ENCODE measurements around the gene ARHGAP4. TPM values are rescaled to one million over a fixed set of nuclear protein-coding genes. Genes with fewer than 3 reads are reported as not detected.

The ARHGAP4 gene
- total RNA-seq, 4 donors from 2014 or later: 16.6 to 72.2 (median 36.4) TPM

DNA sequence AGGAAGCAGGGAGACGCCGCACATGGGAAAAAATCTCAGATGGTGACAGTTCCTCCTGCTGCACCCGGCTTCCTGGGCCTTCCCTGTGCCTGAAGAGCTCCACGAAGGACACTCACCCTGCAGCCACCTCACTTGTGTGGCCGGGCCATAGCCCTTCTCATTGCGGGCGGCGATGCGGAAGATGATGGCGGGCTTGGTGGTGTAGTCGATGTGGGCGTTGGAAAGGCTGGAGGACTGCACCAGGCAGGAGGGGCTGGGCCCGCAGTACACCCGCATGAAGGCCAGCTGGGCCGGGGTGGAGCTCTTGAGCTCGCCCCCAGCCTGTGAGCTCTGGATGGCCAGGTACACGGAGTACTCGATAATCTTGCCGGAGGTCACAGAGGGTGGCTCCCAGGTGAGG, 24.1 kb upstream of the ARHGAP4 start:
- no peak for ATAC-seq (ENCODE audit: low FRiP score)
- DNase-seq (ENCODE audit: low spot score): no peak
- TF ChIP-seq, protein P1, sequence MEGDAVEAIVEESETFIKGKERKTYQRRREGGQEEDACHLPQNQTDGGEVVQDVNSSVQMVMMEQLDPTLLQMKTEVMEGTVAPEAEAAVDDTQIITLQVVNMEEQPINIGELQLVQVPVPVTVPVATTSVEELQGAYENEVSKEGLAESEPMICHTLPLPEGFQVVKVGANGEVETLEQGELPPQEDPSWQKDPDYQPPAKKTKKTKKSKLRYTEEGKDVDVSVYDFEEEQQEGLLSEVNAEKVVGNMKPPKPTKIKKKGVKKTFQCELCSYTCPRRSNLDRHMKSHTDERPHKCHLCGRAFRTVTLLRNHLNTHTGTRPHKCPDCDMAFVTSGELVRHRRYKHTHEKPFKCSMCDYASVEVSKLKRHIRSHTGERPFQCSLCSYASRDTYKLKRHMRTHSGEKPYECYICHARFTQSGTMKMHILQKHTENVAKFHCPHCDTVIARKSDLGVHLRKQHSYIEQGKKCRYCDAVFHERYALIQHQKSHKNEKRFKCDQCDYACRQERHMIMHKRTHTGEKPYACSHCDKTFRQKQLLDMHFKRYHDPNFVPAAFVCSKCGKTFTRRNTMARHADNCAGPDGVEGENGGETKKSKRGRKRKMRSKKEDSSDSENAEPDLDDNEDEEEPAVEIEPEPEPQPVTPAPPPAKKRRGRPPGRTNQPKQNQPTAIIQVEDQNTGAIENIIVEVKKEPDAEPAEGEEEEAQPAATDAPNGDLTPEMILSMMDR (IDR thresholded peaks at IDR 0.05): no peak

DNA sequence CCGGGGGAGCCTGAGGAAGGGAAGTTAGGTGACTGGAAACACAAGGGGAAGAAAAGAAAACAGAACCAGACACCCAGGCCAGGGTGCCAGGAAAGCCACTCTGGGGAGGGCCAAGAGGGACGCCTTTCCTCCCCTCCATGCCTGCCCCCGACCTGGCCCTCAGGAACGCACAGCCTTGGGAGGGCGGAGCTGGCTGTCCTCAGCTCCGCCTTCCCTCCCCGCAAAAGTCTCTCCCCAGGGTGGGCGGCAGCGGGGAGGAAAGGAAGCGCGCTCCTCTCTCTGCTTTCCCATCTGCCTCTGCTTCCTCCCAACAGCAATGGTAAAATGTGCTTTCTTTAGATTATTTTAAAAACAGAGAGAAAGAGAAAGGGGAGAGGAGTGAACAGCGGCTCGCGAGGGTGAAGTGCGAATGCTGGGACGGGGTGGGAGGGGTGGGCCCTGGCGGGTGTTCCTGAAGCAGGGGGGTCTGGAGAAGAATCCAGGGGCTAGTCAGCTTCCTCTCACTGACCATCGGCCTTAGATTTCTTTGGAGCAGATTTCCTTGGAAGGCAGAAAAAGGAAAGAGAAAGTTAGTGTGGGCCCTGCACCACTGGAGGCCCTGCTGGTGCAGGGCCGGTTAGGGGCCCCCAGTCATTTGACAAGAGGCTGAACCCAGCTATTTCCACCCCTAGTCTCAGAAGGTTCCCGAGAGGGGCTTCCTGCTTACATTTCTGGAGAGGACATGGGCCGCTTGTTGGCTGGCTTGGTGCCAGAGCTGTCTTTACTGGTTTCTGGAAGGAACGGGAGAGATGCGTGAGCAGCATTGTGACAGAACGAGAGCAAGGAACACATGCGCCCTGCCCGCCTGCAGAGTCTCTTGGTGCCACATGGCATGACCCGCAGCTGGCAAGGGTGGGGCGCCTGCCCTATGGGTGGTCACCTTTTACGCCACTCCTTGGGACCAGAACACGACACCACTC, 23.1 kb upstream of the ARHGAP4 start:
- ATAC-seq (ENCODE audit: low FRiP score): no peak
- DNase-seq (ENCODE audit: low spot score): no peak
- TF ChIP-seq, protein P1 (IDR thresholded peaks at IDR 0.05): no peak

DNA sequence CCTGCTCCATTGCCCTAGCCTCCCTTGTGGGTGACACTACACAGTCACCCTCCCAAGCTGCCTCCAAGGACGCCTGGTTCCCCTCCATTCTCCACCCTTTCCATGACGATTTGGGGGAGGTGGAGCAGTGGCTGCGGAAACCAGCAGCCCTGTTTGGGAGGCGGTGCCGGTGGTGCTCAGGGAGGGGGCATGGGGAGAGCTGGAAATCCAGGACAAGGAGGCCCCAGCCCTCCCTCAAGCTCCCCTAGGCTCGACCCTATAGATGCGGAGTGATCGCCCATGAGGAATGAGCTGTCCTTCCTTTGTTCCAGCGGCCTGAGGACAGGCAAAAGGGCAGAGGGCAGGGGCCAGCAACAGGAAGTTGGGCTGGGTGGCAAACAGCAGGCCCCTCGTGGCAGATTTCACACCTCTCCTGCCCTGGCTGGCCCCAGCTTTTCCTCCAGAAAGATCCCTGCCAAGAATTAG, 22.0 kb upstream of the ARHGAP4 start:
- ATAC-seq (ENCODE audit: low FRiP score) (no peak), DNase-seq (ENCODE audit: low spot score) (no peak)
- TF ChIP-seq, protein P1 (IDR thresholded peaks at IDR 0.05): no peak

DNA sequence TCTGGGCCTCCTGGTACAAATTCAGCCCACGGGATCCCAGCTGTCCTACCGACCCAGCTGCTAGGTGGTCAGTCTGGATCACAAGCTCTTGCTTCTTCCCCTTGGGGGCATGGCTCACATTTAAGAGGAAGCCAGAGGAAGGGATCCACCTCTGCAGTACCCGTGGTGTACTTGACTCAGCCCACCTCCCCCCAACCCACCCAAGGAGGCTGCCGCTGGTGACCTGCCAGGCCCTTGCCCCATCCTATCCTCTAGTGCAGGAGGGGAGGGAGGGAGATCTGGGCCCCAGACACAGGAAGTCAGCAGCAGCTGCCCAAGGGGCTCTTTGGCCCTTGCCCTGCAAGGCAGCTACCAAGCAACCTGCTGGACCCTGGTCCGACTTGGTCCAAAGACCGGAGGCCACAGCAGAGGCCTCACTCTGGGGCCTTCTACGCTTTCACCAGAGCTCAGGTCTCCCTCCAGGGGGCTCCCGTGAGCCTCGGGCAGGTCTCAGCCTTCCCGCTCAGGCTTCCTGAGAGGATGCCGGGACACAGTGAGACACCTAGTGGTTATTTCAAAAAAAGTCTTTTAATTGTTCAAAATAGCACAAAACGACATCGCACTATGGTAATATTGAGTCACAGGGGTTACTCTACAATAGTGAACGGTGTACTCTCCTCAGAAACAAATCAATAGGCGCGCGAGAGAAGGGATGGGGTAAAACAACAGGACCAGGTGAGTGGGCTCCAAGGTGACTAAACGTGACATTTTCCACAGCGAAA, 21.1 kb upstream of the ARHGAP4 start:
- TF ChIP-seq, protein P1 (IDR thresholded peaks at IDR 0.05): no peak
- DNase-seq (ENCODE audit: low spot score): no peak
- peak; percentile 59 for ATAC-seq (ENCODE audit: low FRiP score)

DNA sequence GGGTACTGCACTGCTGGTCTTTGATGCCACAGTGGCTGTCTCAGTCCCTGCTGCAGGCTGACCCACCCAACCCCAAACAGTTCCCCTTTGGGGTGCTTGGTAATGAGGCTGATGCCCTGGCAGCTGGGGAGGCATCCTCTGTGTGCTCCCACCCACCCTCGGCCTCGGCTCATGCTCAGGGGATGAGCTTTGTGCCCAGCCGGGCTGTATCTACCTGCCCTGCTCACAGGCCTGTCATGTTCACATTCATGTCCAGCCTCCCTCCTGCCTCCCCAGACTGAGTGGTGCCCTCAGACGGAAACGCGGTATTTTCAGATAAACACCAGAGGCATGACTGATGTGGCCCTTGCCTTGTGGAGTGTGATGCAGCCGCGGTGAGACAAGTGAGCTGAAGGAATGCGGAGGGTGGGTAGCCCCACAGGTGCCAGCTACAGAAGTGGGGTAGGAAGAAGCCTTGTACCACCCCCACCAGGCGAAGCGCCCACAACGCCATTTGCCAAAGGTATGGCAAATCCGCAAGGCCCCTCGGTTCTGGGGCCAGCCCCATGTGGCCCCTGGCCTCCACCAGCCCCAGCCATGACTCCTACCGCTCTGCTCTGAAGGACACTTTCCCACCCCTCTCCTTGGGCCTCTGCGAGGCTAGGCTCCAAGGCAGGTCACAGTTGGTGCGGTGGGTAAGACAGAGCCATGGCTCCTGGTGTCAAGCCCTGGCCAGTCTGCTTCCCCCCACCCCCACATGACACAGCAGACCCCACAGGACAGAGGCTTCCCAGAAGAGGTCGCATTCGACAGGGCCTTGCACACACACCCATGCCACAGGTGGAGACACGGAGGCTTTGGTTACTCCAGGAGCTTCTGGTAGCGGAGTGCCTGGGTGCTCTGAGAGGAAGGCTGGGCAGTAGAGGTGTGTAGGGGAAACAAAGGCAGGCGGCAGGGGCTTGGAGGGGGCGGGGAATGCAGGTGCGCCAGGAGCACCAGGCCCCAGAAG, 20.2 kb upstream of the ARHGAP4 start:
- TF ChIP-seq, protein P1 (IDR thresholded peaks at IDR 0.05): no peak
- no peak for DNase-seq (ENCODE audit: low spot score)
- ATAC-seq (ENCODE audit: low FRiP score): no peak

DNA sequence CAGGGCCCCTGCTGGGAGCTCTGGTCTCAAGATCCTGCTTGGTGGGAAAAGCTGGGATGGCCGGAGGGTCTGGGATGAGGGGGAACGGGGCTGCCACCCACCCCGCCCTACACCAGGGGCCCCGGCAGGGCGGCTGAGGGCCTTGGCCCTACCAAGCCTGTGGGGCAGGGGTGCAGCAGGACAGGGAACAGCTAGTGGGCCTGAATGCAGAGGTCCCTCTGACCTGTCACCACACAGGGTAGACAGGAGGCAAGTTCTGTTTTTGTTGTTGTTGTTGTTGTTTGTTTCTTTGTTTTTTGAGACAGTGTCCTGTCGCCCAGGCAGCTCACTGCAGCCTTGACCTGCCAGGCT, 18.7 kb upstream of the ARHGAP4 start:
- DNase-seq (ENCODE audit: low spot score) (no peak), ATAC-seq (ENCODE audit: low FRiP score) (no peak)
- TF ChIP-seq, protein P1 (IDR thresholded peaks at IDR 0.05): no peak
